GM12875 (cell line): ENCODE results near the gene SARS1.
"Not testable (repeated sequence)": the region's sequence is repeated elsewhere in the genome, so short reads cannot be mapped to it uniquely, and the experiment has no call there.

Experiments used
- H3K4me3 ChIP-seq: one replicate; pipeline ENCODE4 v1.5.1; 2011; ENCODE audit warnings: low read depth, low read length, control low read depth
- TF ChIP-seq, protein P1 (sequence below): IDR thresholded peaks from 2 replicates; pipeline ENCODE4 v1.5.1; 2011; ENCODE audit warnings: low read depth, mild to moderate bottlenecking, control low read depth, inconsistent platforms, low read length, moderate library complexity, borderline replicate concordance; ENCODE audit not compliant: insufficient read depth

SARS1 gene

DNA sequence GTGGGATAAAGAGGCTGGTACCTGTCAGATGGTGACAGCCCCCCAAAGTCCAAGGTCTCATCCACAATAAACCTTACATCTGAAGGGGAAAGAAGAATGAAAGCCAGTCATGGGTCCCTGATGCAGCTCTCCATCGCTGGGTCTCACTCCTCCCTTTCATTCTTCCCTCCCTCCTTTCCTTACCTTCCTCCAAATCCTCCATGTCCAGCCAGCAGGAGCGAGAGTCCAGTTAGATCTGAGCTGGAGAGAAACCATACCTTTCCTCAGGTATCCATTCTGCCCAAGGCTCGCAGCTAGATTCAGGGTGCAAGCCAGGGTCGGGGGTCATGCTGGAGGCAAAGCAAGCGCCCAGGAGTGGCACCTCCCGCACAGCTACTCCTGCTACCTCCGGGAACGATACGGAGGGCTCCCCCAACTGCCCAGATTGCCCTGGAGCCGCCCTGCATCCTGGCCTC lies 68.8 kb downstream of the SARS1 start:
- peak overlapping the region; percentile 87 for H3K4me3 ChIP-seq
- TF ChIP-seq, protein P1, sequence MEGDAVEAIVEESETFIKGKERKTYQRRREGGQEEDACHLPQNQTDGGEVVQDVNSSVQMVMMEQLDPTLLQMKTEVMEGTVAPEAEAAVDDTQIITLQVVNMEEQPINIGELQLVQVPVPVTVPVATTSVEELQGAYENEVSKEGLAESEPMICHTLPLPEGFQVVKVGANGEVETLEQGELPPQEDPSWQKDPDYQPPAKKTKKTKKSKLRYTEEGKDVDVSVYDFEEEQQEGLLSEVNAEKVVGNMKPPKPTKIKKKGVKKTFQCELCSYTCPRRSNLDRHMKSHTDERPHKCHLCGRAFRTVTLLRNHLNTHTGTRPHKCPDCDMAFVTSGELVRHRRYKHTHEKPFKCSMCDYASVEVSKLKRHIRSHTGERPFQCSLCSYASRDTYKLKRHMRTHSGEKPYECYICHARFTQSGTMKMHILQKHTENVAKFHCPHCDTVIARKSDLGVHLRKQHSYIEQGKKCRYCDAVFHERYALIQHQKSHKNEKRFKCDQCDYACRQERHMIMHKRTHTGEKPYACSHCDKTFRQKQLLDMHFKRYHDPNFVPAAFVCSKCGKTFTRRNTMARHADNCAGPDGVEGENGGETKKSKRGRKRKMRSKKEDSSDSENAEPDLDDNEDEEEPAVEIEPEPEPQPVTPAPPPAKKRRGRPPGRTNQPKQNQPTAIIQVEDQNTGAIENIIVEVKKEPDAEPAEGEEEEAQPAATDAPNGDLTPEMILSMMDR: no peak

DNA sequence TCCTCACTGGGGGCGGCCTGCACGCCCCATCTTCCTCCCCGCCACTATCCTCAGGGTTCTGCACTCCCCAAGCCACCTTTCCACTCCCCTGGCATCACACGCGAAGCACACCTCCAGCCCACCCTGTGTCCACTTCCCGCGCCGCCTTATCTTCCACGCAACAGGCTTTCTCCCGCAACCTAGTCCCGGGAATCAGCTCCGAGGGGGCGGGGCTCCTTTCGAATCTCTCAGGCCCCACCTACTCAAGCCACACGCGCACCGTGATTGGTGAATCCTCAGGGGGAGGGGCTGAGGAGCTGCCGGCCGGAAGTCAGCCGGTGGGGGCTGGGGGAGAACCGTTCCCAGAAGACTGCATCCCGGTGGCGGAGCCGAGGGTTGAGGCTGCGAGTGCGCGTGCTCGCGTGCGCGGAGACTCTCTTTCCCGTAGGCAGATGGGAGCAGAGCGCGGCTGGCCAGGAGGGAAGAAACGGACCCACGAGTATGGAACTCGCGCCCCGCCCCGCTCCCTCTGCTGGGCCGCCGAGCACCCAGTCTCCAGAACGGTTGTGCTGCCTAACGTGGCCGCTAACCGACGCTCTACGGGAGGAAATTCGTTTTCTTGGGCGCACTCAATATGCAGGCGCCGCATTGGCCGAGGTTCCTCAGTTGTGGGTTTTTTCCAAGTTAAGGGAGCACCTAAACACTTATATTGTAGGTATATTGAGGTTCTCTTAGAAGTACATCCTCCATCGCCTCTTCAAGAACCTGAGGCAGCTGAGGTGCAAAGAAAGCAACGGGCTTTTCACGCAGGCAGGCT lies 69.4 kb downstream of the SARS1 start, which contains the start of gene PSRC1:
PSRC1 (minus strand) TSS at position 194 of the 796 bp plus-strand sequence.
- TF ChIP-seq, protein P1: peak; percentile 54; the same call in 1 of the 2 replicates
- peak within 1 kb of the TSS; percentile 87 for H3K4me3 ChIP-seq

DNA sequence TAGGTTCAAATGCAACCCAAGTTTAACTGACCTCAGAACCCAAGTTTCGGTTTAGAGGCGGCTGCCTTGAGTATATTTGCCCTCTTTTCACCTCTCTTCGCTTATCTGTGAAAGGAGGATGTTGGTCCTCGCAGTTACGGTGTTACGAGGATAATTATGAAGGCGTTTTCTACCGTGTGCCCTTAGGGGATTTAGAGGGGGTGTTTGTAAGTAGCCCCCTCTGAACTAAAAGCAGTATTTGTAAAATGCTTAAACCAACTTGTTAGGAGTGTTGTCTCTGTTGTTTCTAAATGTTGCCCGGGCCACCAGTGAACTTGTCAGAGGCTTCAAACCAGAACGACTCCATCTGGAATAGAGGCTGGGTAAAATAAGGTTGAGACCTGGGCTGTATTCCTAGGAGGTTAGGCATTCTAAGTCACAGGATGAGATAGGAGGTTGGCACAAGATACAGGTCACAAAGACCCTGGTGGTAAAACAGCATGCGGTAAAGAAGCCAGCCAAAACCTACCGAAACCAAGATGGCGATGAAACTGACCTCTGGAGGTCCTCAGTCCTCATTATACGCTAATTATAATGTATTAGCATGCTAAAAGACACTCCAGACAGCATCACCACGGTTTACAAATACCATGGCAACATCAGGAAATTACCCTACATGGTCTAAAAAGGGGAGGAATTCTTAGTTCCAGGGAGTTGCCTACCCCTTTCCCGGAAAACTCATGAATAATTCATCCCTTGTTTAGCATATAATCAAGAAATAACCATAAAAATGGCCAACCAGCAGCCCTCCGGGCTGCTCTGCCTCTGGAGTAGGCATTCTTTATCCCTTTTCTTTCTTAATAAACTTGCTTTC lies 70.3 kb downstream of the SARS1 start:
- TF ChIP-seq, protein P1: no peak
- peak overlapping the region; percentile 87 for H3K4me3 ChIP-seq

DNA sequence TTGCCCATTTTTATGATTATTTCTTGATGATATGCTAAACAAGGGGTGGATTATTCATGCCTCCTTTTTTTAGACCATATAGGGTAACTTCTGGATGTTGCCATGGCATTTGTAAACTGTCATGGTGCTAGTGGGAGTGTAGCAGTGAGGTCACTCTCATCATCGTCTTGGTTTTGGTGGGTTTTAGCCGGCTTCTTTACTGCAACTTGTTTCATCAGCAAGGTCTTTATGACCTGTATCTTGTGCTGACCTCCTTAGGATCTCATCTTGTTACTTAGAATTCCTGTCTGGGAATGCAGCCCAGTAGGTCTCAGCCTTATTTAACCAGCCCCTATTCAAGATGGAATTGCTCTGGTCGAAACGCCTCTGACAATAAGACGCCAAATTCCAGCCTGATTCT lies 73.0 kb downstream of the SARS1 start:
- H3K4me3 ChIP-seq: not testable (repeated sequence)
